HG03097 (cell line): Measurements from ENCODE around the gene STX17.
"Not testable (repeated sequence)": the region's sequence is repeated elsewhere in the genome, so short reads cannot be mapped to it uniquely, and the experiment has no call there.

ENCODE experiments used
- ATAC-seq: cut with Tn5 transposase; IDR thresholded peaks from one replicate; pipeline ENCODE4 v1.9.1; 2021; ENCODE audit not compliant: unreplicated experiment, low FRiP score

STX17 gene

DNA sequence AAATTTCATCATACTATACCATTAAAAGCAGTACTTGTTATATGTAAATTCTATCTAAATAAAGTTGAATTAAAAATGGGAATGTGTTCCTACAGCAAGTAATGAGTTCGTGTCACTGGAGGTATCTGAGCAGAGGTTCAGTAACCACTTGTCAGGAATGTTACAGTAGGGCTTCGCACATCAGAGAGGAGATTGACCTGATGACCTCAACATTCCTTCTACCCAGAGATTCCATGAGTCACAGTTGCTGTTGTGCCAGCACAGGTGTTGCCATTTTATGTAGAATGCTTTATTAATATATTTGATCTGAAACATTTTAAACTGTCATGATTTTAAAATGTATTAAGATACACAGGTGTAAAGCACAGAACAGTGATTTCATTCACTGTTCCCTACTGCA, 60.3 kb downstream of the STX17 start:
- no peak for ATAC-seq

DNA sequence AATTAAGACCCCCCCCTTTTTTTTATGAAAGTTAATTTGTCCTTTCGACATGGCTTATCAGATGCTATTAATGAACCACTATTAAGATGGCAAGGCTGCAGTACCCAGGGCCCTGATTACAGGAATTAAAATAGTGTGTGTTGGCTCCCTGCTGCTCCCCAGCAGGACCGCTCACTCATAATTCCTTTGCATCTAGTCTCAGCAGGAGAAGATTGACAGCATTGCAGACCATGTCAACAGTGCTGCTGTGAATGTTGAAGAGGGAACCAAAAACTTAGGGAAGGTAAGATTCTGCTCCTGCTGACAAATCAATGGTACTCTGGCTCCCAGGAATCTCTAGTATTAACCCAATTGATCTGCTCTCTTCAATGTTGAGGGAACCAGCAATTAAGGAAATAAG, 61.0 kb downstream of the STX17 start:
- ATAC-seq = no peak

DNA sequence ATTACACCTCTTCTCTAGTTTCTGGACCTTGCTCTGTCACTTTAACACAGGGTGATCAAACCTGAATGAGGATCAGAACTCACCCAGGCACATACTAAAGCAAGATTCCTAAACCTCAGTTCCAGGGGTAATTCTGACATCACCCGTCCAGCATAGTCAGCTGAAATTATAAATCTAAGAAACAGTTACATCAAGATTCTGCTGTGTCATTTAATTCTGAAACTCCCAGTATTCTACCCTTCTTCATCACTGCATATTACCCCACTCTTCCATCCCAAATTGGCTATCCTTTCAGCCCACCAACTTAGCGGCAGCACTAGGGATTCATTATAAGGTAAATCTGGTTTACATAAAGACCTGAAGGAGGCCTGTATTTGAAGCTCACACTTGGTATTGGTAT, 64.0 kb downstream of the STX17 start:
- no peak for ATAC-seq

DNA sequence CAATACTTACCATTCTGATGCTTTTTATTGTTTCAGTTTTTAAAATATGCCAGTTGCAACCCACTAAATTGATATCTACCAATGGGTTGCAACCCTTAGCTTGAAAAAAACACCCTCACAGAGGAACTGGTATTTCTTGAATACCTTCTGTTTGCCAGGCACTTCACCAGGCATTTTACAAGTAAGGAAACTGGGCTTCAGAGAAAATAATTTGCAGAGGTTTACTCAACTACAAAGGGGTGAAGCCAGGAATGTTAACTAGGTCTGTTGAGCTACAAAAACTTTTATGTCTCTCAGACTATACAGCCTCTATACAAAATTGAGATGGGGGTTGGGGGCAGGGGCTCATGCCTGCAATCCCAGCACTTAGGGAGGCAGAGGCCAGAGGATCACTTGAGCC, 65.0 kb downstream of the STX17 start:
- ATAC-seq = no peak

DNA sequence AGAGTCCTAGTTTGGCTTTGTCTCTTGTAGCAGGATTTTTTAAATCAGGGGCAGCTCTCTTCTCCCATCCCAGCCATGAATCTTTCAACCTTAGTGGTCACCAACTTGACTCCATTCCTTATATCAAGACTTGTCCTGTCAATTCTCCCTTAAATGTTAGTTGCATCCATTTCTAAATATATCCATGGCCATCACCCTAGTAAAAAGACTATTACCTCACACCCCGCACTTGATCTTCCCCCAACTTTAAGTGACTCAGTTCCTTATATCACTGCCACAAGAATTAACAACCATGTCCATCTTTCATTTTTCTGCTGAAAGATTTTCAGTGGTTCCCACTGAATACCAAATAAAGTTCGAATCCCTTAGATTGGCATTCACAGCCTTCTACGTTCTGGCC, 67.0 kb downstream of the STX17 start:
- no peak for ATAC-seq

DNA sequence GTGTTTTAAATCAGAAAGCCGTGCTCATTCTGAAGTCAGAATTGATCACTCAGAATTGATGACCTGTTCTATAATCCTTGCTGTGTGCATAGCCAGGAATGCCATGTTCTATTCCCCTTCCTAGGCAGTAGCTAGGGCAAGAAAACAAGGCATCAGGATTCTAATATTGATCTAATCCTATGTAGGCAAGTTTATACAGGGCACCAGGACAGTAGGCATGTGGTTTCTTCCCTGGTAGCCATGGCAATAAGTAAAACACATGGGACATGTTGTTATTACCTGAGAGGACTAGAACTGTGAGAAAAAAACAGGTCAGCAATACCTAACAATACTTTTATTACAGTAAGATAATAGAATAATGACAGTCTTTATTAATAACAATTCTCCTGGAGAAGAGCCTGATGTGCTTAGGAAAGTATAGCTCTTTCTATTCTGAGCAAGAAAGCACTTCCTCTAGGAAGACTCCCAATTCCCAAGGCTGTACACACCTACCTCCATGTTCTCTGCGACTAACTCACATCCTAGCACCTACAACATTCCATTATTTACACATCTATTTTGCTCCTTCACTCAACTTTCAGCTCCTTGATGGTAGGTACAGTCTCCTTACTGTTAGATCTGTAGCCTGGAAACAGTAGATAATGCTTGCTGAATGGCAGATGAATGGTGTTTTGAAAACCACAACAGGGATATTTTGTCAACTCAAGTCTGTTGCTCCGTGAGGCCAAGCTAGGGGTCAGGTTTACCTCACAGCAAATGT, 70.8 kb downstream of the STX17 start:
- ATAC-seq = no peak

DNA sequence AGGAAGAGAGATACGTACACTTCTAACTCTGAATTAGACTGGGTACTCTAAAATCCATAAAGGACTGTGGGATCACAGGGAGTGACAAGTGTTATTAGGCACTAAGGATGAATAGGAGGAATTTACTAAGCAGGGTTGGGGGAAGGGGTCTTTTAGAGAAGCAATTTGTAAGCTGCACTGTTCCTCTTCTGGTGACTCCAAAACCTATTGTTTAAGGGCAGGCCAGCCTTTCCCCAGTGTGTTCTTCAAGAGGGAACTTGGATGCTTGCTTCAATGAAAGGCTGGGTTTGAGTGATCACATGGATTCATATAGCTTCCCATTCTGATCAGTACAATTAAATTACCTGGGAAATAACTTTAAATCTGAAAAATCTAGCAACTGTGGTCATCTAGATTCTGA, 71.8 kb downstream of the STX17 start:
- no peak for ATAC-seq

DNA sequence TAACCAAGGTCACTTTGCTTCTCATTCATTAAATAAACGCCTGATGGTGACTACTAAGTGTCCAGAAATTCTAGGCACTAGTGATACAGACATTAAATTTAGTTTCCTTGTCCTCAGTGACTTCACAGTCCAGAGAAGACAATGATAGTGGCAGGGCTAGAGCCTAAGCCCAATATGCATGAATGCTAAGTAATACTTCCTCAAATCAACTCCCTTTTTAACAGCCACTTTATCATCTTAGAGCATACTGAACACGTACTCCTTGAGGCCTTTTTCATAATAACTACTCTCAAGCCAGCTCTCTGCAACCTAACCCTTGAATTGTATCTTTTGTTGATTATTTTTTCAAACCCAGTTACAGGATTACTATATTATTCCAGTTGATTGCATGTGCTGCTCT, 74.1 kb downstream of the STX17 start:
- no peak for ATAC-seq

DNA sequence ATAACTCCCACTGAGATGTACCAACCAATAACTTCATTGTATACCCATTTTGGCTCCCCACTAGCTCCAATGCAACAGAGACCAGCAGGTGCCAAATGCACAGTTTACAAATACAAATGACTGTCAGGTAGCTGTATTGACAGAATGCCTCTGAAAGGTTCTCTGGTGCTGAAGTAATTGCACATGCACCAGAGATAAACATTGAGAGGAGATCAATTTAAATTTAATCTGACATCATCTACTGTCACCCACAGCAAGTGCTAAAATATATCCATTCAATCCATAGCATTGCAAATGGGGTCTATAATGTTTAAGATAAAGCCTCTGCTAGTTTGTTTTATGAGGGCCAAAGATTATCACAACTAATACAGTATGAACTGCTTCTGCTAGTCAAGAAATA, 80.2 kb downstream of the STX17 start:
- no peak for ATAC-seq

DNA sequence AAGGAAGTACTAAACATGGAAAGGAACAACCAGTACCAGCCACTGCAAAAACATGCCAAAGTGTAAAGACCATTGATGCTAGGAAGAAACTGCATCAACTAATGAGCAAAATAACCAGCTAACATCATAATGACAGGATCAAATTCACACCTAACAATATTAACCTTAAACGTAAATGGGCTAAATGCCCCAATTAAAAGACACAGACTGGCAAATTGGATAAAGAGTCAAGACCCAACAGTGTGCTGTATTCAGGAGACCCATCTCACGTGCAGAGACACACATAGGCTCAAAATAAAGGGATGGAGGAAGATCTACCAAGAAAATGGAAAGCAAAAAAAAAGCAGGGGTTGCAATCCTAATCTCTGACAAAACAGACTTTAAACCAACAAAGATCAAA, 84.1 kb downstream of the STX17 start:
- ATAC-seq = not testable (repeated sequence)

DNA sequence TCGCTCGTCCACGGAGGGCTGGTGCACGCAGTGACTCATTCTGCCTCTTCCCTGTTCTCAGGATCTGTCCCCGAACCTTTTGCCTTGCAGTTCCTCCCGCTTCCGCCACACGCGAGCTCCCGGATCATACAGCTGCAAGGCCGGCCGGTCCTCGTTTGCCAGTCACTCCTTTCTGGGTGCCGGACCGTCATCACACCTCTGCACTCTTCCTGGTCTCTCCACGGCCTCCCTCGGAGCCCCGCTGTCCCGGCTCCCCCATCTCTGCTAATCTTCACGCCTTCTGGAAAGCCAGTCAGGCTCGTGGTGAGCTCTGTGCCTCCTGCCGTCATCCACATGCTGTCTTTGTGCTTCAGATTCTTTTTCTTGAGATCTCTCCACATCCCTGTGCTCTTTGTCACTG, 91.8 kb downstream of the STX17 start:
- no peak for ATAC-seq

DNA sequence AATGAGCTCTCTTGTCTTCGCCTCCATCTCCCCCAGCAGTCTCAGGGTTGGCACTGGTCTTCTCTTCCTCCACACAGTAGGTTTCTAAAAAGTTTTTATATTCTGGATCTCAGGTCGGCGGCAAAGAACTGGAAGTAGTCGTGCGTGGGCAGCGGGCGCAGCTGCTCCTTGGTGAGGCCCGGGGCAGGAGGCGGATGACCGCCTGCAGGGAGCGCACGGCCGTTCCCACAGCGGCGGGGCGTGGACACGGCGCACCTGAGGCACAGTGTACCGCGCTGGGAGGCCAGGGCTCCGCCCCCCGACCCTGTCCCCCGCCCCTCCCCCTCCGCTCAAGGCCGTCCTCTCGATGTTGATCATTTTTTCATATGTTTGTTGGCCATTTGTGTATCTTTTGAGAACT, 92.4 kb downstream of the STX17 start:
- no peak for ATAC-seq

DNA sequence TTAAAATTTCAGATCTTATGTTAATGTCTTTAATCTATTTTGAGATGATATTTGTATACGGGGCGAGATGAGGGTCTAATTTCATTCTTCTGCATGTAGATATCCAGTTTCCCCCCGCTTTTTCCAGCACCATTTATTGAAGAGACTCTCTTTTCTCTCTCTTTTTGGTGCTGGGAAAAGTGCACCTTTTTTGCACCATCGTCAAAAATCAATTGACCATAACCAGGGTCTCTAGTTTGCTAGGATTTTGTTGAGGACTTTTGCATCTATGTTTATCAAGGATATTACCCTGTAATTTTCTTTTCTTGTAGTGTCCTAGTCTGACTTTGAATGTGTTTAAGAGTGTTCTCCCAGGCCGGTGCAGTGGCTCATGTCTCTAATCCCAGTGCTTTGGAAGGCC, 93.3 kb downstream of the STX17 start:
- ATAC-seq = no peak

DNA sequence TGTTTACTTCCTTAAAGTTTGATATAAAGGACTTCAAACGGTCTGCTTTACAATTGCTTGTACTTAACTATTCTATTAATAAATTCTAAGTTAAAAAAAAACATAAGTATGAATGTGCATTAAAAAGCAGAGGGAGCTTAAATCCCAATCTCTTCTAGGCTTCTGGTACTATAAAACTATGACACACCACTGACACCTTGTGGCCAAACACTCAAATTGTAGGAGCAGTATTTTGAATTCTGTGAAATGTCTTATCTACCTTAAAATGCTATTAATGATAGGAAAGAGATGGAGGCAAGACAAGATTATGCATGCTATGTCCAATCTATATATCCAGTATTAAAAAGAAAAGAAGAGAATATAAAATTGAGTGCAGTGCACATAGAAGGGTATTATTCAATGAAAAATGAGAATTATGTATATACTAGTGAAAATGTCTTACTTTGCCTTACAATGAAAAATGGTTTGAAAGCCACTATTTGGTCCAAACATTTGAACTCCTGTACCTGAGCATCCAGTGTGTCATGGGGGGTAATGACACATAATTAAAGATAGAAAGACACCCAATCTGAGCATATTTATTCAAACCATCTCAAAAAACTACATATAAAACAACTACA, 104.7 kb downstream of the STX17 start:
- no peak for ATAC-seq

DNA sequence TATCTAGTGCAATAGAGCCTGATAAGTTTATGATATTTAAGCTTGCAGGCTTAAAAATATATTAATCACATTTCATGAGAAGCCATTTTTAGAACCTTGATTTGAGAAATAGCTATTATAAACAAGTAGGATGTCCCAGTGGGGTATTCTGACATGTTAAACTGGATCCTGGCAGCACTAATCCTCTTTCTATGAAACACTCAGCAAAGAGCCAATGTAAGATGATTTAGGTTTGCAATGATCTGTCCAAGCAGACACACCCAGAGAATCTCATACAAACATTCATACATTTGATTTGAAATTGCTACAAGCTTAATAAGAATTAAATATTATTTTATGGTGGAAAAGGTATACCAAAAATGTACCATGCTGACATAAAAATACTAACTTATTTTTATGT, 105.8 kb downstream of the STX17 start:
- ATAC-seq = no peak

DNA sequence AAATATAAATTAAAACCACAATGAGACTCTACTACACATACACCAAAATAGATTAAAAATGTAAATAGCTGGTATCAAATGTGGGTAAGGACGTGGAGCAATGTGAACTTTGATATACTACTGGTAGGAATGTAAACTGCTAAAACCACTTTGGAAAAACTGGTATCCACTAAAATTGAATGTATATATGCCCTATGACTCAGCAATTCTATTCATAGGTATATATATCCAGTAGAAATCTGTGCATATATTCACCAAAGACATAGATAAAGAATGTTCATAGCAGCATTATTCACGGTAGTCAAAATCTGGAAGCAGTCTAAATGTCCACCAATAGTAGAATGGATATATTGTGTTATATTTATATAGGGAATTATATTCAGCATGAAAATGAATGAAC, 107.1 kb downstream of the STX17 start:
- ATAC-seq = no peak

DNA sequence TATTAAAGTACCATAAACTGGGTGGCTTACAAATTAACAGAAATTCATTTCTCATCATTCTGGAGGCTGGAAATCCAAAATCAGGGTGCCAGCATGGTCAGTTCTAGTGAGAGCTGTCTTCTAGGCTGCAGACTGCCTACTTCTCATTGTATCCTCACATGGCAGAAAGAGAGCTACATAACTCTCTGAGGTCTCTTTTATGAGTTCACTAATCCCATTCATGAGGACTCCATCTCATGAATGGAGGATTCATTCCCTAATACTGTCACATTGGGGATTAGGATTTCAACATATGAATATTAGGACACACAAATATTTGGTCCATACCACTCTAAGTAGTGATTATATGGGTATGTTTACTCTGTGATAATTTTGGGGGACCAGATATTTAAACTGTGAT, 108.4 kb downstream of the STX17 start:
- no peak for ATAC-seq

DNA sequence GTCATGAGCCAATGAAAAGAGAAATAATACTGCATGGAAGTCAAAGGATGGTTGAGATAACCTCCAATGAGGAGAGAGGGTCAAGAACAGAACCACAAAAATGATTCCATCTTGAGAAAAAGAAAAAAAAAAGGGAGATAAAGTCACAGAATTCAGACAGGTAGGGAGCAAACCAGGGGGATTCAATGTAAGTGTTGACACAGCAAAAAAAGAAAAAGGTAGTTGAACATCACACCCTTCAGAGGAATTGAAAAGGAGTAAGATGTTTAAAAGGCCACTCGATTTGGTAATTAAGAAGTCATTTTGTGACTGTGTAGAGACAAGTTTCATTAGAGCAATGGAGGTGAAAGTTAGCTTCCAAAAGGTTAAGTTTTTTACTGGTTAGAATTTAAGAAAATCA, 113.1 kb downstream of the STX17 start:
- no peak for ATAC-seq
